Left ventricle myocardium superior (tissue), 1 donor: Measurements from ENCODE around the gene C1QTNF1. TPM values are rescaled to one million over a fixed set of nuclear protein-coding genes. Genes with fewer than 3 reads are reported as not detected.

ENCODE experiments used
- ATAC-seq: fragments of 200-7000 bp; cut with Tn5 transposase; one replicate; pipeline ENCODE4 v1.9.1; 2020; ENCODE audit warnings: mild to moderate bottlenecking, moderate library complexity
- DNase-seq: peaks from one replicate; pipeline ENCODE4 v3.0.0-alpha.2; 2020
- intact Hi-C: fragments of 100-400 bp; cut with micrococcal nuclease; formaldehyde crosslinking; loops from one replicate; pipeline ENCODE4 v1.11.0; 2022
- total RNA-seq: library from RNA; stranded (reverse); fragmentation: NEBNext Ultra II Directional; extraction: Animal tissue kit (Norgen Biotek cat#: 25700); gene quantifications from one replicate; pipeline ENCODE4 v1.2.1, GENCODE V29; 2021
- donor health status: DM: no; HTN: yes; CAD: no; lungs with severe emphysema.

C1QTNF1 gene
- total RNA-seq, 1 donor from 2014 or later: 247 TPM

DNA sequence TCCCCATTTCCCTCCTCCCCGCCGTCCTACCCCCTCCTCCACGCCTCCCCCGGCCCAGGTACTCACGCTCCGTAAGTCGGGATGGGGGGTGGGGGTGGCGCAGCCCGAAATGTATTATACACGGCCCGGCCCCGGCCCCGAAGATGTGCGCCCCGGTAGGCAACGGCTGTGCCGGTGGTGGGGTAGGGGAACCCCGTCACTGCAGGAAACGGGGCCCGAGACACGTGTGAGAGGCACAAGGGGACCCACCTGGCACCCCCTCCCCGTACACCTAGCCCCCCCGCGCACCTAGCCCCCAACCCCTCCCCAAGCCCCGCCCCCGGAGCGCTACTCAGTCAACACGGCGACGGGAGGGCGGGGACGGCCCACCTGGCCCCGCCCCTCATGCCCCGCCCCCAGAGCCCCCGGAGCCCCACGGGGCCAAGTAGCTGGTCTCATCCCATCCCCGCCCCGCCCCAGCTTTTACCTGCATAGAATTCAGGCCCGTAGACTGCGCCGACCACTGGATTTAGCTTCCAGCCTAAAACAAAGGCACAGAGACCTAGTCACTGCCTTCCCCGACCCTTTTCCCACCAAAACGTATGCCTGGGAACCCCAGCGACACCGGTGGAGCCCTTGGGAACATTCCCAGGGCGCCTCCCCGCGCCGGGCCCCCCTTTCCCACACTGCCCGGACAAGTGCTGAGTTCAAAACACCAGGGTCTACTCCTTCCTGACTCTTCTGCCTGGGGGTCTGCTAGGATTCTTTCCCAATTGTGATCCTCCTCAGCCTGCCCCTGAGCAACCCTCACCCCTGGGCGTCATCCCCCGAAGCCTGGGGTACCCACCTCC lies 73.5 kb downstream of the C1QTNF1 start:
- intact Hi-C loops: loop anchor here (10.0 kb wide), 1 partner anchor 297 kb away; no protein-coding TSS in a partner anchor
- DNase-seq (no peak), ATAC-seq (no peak)

DNA sequence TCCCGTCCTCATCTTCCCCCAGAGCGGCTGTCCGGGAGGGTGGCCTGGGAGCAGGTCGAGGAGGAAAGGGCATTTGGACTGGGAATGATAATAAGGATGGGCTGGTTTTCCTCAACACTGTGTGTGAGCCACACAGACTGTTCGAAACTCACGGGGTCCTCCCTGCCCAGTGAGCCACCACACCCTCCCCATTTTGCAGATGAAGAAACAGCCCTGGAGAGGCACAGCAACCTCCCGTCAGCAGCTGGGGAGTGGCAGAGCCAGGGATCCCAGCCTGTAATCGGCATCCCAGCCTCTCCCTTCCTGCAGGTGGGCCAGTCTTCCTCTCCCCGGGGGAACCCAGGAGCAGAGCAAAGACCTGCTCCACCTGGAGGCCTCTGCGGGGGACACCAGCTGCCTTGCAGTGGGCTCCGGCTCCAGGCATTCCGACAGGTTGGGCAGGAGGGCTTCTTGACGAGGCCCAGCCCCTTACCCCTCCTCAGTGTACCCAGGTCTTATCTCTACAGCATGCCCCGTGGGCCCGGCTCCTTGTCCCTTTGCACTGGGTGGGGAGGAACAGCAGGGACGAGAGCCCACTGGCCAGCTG lies 74.4 kb downstream of the C1QTNF1 start:
- DNase-seq: no peak
- ATAC-seq: no peak
- intact Hi-C loops: loop anchor here (10.0 kb wide), 1 partner anchor 296 kb away; no protein-coding TSS in a partner anchor

Other genes starting within 250 kb of the C1QTNF1 start
- gene CYTH1, start 241.9 kb upstream of the C1QTNF1 start, total RNA-seq: 38.0 TPM
- gene USP36, start 183.4 kb upstream of the C1QTNF1 start, total RNA-seq: 24.7 TPM
- 0.79 TPM for gene CEP295NL, start 121.0 kb upstream of the C1QTNF1 start, total RNA-seq
- 132 TPM for gene TIMP2, start 98.8 kb upstream of the C1QTNF1 start, total RNA-seq
- 822 TPM for gene LGALS3BP, start 44.2 kb upstream of the C1QTNF1 start, total RNA-seq
- gene CANT1, start 14.4 kb upstream of the C1QTNF1 start, total RNA-seq: 28.2 TPM
- gene ENGASE, start 50.7 kb downstream of the C1QTNF1 start, total RNA-seq: 32.8 TPM